ENCODE data around the gene NOX4.
A peak's percentile ranks its signal among the peaks of the same experiment; 100 is the strongest.

NOX4 gene

GRCh38 chr11:89490602-89490980, 584 bp downstream of the NOX4 start:
- no peaks in the 10 kb centered on the region for H3K36me3 ChIP-seq (replicated peaks)
- in situ Hi-C loops (cut with HindIII; ENCODE audit: low pct_ligation_motif_present, low sequenced_read_pairs): no loop called here
- peak overlapping the region; percentile 66 for H3K4me3 ChIP-seq (ENCODE audit: low read depth, low read length)
- peak overlapping the region; percentile 75 for H3K27ac ChIP-seq
- DNase-seq: no peak
- no peak for TF ChIP-seq CTCF (IDR thresholded peaks at IDR 0.05; ENCODE audit: low read depth, low read length, missing control alignments)
- no peaks in the 10 kb centered on the region for H3K27me3 ChIP-seq (replicated peaks)

- no peaks in the 10 kb centered on the region for H3K36me3 ChIP-seq (replicated peaks)
- in situ Hi-C loops (cut with HindIII; ENCODE audit: low pct_ligation_motif_present, low sequenced_read_pairs): no loop called here
- no peak for DNase-seq
- H3K4me3 ChIP-seq (ENCODE audit: low read depth, low read length): peak overlapping the region; percentile 66
- H3K27ac ChIP-seq: no peak overlapping the region
- H3K27me3 ChIP-seq (replicated peaks): no peaks in the 10 kb centered on the region
- TF ChIP-seq CTCF (IDR thresholded peaks at IDR 0.05; ENCODE audit: low read depth, low read length, missing control alignments): no peak
These were observed 1.2 kb downstream of the NOX4 start for GRCh38 chr11:89489930-89490329.

DNA sequence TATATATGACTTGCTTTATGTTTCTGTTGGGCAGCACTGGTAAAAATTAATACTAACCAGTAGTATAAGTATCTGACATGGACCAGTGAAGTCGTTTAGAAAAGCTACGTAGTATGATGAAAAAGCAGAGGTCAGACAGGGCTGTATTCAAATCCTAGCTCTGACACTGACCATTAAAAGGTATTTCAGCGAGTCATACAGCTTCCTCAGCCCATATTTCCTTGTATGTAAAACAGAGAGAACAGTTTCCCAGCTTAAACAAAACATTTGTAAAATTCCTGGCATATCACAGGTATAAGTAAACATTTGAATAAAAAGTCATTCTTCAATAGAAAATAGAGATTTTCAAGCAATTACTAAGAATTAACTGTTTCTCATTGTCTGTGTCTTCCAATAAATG, 4.2 kb downstream of the NOX4 start:
- no peak overlapping the region for H3K27ac ChIP-seq

DNA sequence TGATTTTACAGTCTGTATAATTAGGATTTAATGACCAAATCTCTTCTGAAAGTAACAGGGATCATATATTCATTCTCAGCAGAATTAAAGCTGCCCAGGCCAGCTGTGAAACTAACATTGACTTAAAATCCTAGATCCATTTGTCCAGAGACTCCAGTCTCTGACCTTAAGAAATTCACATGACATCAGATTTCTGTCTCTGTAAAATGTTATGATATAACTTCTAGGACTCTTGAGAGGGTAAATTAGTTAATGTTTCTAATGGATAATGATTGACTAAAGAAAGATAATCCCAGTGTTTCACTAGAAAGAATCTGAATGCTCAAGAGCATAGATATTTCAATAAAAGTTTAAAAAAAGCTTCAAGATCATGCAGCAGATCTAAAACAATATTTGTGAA, 6.3 kb downstream of the NOX4 start:
- no peak for DNase-seq
- Histone ChIP-seq H3K27me3 (replicated peaks) (no peaks in the 10 kb centered on the region), H3K4me3 (ENCODE audit: low read depth, low read length) (no peak overlapping the region), H3K27ac (no peak overlapping the region), H3K36me3 (replicated peaks) (no peaks in the 10 kb centered on the region)
- no peak for TF ChIP-seq CTCF (IDR thresholded peaks at IDR 0.05; ENCODE audit: low read depth, low read length, missing control alignments)
- in situ Hi-C loops (cut with HindIII; ENCODE audit: low pct_ligation_motif_present, low sequenced_read_pairs): no loop called here

More for the DNA sequence above, 4.2 kb downstream of the NOX4 start:
- no peak for TF ChIP-seq CTCF (IDR thresholded peaks at IDR 0.05; ENCODE audit: low read depth, low read length, missing control alignments)
- Histone ChIP-seq H3K27me3 (replicated peaks) (no peaks in the 10 kb centered on the region), H3K36me3 (replicated peaks) (no peaks in the 10 kb centered on the region), H3K4me3 (ENCODE audit: low read depth, low read length) (no peak overlapping the region)
- no peak for DNase-seq
- in situ Hi-C loops (cut with HindIII; ENCODE audit: low pct_ligation_motif_present, low sequenced_read_pairs): no loop called here

GRCh38 chr11:89477175-89477574, 14.0 kb downstream of the NOX4 start:
- DNase-seq: no peak
- no peak for TF ChIP-seq CTCF (IDR thresholded peaks at IDR 0.05; ENCODE audit: low read depth, low read length, missing control alignments)

DNA sequence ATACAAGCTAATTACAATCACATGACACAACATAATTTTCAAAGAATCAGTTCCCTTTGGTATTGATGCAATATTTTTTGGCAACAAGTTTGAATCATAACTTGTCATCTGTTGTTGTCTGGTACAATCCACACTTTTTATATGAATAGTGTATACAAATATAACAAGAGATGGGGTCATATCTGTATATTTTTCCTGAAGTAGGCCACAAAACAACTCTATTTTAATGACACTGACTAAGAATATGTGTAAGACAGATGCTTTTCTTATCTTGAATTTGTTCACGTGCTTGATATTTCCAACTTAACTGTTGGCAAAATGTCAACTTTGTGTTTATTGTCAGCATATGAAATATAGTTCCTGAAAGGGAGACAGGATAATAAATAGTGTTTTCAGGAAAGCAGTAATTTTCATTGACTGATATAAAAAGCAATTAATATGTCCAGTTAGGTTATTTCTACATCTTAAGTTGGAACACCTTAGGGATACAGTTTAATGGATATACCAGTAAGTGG, 27.9 kb downstream of the NOX4 start:
- in situ Hi-C loops (cut with HindIII; ENCODE audit: low pct_ligation_motif_present, low sequenced_read_pairs): no loop called here

More at GRCh38 chr11:89477175-89477574, 14.0 kb downstream of the NOX4 start:
- H3K36me3 ChIP-seq (replicated peaks): no peaks in the 10 kb centered on the region
- H3K27me3 ChIP-seq (replicated peaks): no peaks in the 10 kb centered on the region
- no peak overlapping the region for H3K4me3 ChIP-seq (ENCODE audit: low read depth, low read length)
- in situ Hi-C loops (cut with HindIII; ENCODE audit: low pct_ligation_motif_present, low sequenced_read_pairs): no loop called here
- H3K27ac ChIP-seq: no peak overlapping the region

More for the DNA sequence above, 27.9 kb downstream of the NOX4 start:
- no peak for TF ChIP-seq CTCF (IDR thresholded peaks at IDR 0.05; ENCODE audit: low read depth, low read length, missing control alignments)
- Histone ChIP-seq H3K27ac (no peak overlapping the region), H3K36me3 (replicated peaks) (no peaks in the 10 kb centered on the region), H3K4me3 (ENCODE audit: low read depth, low read length) (no peak overlapping the region), H3K27me3 (replicated peaks) (no peaks in the 10 kb centered on the region)
- DNase-seq: no peak

Measured in brain microvascular endothelial cell (primary cell).